Middle frontal gyrus (tissue), 1 donor: ENCODE measurements around the gene EXOC8.

Experiments
- DNase-seq: peaks from one replicate; pipeline ENCODE4 v3.0.0-alpha.2; 2015; ENCODE audit warnings: low spot score; ENCODE audit errors: extremely low spot score

The EXOC8 gene

GRCh38 chr1:231318015-231318355 lies 19.7 kb downstream of the EXOC8 start:
- no peak for DNase-seq

DNA sequence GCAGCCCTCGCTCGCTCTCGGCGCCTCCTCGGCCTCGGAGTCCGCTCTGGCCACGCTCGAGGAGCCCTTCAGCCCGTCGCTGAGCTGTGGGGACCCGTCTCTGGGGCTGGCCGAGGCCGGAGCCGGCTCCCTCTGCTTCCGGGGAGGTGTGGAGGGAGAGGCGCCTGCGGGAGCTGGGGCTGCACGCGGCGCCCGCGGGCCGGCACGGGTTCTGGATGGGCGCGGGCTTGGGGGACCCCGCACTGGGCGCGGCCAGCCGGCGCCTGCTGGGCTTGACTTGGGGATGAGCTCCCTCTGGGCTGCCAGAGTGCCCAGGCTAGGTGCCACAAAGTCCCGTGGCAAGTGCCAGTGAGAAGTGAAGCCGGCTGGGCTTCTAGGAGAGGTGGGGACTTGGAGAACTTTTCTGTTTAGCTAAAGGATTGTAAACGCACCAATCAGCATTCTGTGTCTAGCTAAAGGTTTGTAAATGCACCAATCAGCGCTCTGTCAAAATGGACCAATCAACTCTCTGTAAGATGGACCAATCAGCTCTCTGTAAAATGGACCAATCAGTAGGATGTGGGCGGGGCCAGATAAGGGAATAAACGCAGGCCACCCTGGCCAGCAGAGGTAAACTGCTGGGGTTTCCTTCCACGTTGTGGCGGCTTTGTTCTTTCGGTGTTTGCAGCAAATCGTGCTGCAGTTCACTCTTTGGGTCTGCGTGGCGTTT lies 20.2 kb downstream of the EXOC8 start:
- no peak for DNase-seq

DNA sequence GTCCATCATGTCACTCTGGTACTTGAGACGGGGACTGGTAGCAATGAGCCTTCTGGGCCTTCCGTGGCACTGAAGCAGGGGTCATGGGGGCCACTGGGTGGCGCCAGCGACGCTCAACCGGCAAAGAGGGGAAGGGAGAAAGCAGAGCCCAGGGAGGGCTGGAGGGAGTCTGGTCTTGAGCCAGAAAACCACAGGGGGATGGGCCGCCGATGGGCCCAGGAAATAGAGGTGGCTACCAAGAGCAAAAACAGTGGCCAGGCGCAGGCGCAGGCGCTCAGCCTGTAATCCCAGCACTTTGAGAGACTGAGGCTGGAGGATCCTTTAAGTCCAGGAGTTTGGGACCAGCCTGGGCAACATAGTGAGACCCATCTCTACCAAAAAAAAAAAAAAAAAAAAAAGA lies 21.8 kb downstream of the EXOC8 start:
- no peak for DNase-seq

DNA sequence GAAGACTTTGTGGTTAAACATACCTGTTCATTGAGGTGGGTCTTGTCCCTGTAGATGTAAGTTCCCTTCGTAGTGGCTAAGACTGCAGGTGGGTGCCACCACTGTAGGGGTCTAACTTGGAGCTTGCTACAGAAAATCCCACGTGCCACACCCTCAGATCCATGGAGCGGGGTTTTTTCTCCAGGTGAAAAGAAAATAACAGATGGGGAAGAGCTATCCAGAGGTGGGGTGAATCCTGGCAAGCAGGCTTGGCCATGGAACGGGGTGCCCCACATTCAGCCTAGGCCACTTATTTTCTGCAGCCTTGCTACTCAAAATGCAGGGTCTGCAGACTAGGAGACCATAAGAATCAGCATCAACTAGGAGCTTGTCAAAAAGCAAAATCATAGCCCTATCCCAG lies 24.0 kb downstream of the EXOC8 start:
- DNase-seq, result no peak

- no peak for DNase-seq
Measured at GRCh38 chr1:231312432-231312788, 25.2 kb downstream of the EXOC8 start.

DNA sequence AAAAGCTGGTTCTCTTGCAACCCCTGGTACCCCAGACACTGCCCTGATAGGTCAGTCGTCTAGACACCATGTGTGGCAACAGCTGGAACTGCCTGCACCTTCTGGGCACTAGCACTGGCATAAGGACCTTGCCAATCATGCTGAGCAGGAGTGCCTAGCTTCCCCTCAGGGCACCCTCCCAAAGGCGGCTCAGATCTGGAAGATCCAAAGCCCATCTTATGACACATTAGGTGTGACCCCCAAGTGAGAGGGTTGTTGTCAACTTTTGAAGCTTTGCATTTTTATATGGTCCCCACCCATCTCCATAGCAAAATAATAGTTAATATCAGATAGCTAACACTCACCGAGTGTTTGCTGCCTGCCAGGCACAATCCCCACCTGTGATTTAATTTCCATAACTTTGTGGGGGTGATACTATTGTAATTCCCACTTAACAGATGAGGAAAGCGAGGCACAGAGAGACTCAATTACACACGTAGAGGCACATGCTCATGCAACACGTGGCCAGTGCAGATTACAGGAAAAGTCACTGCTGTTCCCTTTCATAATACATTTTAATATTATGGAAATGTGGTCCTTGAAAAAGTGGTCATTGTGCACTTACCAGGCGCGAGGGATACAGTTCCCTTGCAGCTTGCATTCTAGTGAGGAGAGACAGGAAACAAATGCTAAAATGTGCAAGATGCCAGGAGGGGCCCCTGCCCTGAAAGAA lies 25.8 kb downstream of the EXOC8 start:
- no peak for DNase-seq

DNA sequence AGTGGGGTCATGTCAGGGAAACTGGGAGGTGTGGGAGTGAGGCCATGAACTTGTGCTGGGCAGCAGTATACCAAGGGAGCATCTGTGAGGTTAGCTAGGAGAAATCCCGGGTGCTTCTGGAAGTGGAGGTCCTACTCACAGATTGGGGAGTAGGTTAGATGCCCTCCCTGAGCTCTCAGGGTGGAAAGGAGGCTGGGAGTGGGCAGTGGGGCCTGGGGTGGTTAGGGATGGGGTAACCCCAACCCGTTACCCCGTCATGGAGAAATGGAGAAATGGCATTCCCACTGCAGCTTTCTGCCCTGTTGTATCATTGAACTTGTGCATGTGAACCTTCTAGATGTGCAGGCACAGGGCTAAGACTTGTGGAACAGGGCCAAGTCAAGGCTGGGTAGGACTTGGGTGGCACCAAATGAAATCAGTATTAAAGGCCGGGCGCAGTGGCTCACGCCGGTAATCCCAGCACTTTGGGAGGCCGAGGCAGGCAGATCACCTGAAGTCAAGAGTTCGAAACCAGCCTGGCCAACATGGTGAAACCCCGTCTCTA lies 27.2 kb downstream of the EXOC8 start:
- DNase-seq, result no peak

GRCh38 chr1:231301990-231302389 lies 35.7 kb downstream of the EXOC8 start:
- no peak for DNase-seq

GRCh38 chr1:231295938-231296337 lies 41.7 kb downstream of the EXOC8 start:
- DNase-seq, result no peak

DNA sequence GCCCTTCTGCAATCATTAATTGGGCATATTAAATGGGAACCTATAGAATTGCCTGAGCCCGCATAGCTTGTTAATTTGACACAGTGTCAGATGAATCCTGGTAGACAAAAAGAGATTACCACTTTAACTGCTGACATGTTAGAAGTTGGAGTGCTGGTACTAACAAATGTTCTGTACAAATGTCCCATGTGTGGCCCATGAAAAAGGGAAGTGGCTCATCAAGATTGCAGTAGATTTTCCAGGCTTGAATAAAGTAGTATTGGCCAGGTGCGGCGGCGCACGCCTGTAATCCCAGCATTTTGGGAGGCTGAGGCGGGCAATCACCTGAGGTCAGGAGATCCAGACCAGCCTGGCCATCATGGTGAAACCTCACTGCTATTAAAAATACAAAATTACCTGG lies 51.0 kb downstream of the EXOC8 start:
- DNase-seq, result no peak

DNA sequence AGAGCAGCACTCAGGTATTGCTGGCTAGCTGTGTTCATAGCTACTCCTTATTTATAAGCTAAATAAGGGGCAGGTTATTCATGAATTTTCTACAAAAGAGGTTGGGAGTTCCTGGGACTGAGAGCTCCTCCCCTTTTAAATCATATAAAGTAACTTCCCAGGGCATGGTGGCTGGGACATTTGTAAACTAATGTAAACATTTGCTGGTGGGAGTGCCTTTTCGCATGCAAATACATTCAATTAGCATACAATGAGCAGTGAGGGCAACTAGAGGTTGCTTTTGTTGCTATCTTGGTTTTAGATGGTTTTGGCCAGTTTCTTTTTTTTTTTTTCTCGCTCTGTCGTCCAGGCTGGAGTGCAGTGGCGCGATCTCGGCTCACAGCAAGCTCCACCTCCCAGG lies 53.2 kb downstream of the EXOC8 start:
- DNase-seq, result no peak
